A549 (cell line): Measurements from ENCODE around the gene VSNL1. TPM values are rescaled to one million over a fixed set of nuclear protein-coding genes. Genes with fewer than 3 reads are reported as not detected.

ENCODE experiments used
- ATAC-seq, 2 experiments: fragments of 200-7000 bp in 1 of 2; fragments of >200 bp in 1 of 2; cut with Nextera tagmentation in 1 of 2; cut with Tn5 transposase in 1 of 2; 3 replicates each; pipeline versions ENCODE4 v1.8.0 to v1.9.1; 2018 to 2020; ENCODE audit warnings: mild to moderate bottlenecking in 1 of 2, moderate library complexity in 1 of 2
- CTCF ChIA-PET: fragments of 300-600 bp; sonication (Branson Sonifier 250); formaldehyde crosslinking; extraction: SDS; loops from one replicate; lab custom pipeline; 2021; ENCODE audit warnings: antibody characterized with exemption, inconsistent platforms; lab: Yijun Ruan, JAX
- POLR2A ChIA-PET: fragments of 350-600 bp; formaldehyde crosslinking; extraction: SDS; loops from one replicate; lab custom pipeline; 2021; ENCODE audit warnings: antibody characterized with exemption, inconsistent platforms; lab: Yijun Ruan, JAX
- DNase-seq, 2 experiments: peaks; one replicate each; pipeline versions ENCODE4 v3.0.0 to v3.0.0-alpha.2; 2011 to 2016; ENCODE audit warnings: low read depth in 1 of 2, low spot score in 1 of 2
- FAIRE-seq: peaks from 2 replicates; lab custom pipeline; 2011; peaks lifted over from hg19 to GRCh38; lab: Jason Lieb, UNC
- H3K27ac ChIP-seq, 2 experiments: fragments of >200 bp; sonication (Bioruptor Twin); formaldehyde crosslinking; 3 replicates each; pipeline ENCODE4 v1.5.1; 2016 to 2017
- H3K4me1 ChIP-seq: fragments of >200 bp; sonication (Bioruptor Twin); formaldehyde crosslinking; 3 replicates; pipeline ENCODE4 v1.6.1; 2016
- H3K4me2 ChIP-seq: fragments of >200 bp; sonication (Bioruptor Twin); formaldehyde crosslinking; 3 replicates; pipeline ENCODE4 v1.6.1; 2016
- H3K4me3 ChIP-seq: fragments of >200 bp; sonication (Bioruptor Twin); formaldehyde crosslinking; 3 replicates; pipeline ENCODE4 v1.5.1; 2016
- H3K9me3 ChIP-seq: fragments of >200 bp; sonication (Bioruptor Twin); formaldehyde crosslinking; 3 replicates; pipeline ENCODE4 v1.6.1; 2016
- BCL3 ChIP-seq: fragments of >200 bp; sonication (Bioruptor Twin); formaldehyde crosslinking; IDR thresholded peaks from 3 replicates; pipeline ENCODE4 v1.6.1; 2016
- CBX8 ChIP-seq: fragments of 200-600 bp; sonication (generic); IDR thresholded peaks from 2 replicates; pipeline ENCODE4 v1.6.1; 2016
- CEBPB ChIP-seq, 2 experiments: fragments of >200 bp in 1 of 2; sonication (Bioruptor Twin) in 1 of 2; formaldehyde crosslinking in 1 of 2; IDR thresholded peaks; 2 replicates each; pipeline ENCODE4 v1.6.1; 2012 to 2016
- CHD2 ChIP-seq: fragments of 150-350 bp; IDR thresholded peaks from 2 replicates; pipeline ENCODE4 v1.6.1; 2014; ENCODE audit warnings: low read length; ENCODE audit not compliant: partially characterized antibody
- CTCF ChIP-seq: fragments of >200 bp; sonication (Bioruptor Twin); formaldehyde crosslinking; IDR thresholded peaks from 3 replicates; pipeline ENCODE4 v1.5.1; 2016
- E2F6 ChIP-seq: IDR thresholded peaks from 2 replicates; pipeline ENCODE4 v1.6.1; 2012; ENCODE audit warnings: low read depth, borderline replicate concordance
- ESRRA ChIP-seq: fragments of 150-350 bp; IDR thresholded peaks from 2 replicates; pipeline ENCODE4 v1.6.1; 2014; ENCODE audit warnings: mild to moderate bottlenecking, low read length, borderline replicate concordance
- HMGXB4 ChIP-seq: fragments of 250-450 bp; sonication (Bioruptor Pico); IDR thresholded peaks from 2 replicates; pipeline ENCODE4 v1.5.0; 2021; ENCODE audit warnings: mild to moderate bottlenecking, moderate library complexity, borderline replicate concordance
- HOXB13 ChIP-seq: fragments of 250-450 bp; sonication (Bioruptor Pico); IDR thresholded peaks from 2 replicates; pipeline ENCODE4 v1.5.0; 2020; ENCODE audit warnings: low read depth, mild to moderate bottlenecking, moderate library complexity
- HOXB5 ChIP-seq: fragments of 250-450 bp; sonication (Bioruptor Pico); IDR thresholded peaks from 2 replicates; pipeline ENCODE4 v1.5.0; 2020; ENCODE audit warnings: mild to moderate bottlenecking, moderate library complexity
- JUN ChIP-seq, 2 experiments: fragments of >200 bp; sonication (Bioruptor Twin); formaldehyde crosslinking; IDR thresholded peaks; 2 replicates in 1 of 2; 3 replicates in 1 of 2; pipeline ENCODE4 v1.6.1; 2016 to 2017
- JUNB ChIP-seq: fragments of >200 bp; sonication (Bioruptor Twin); formaldehyde crosslinking; IDR thresholded peaks from 2 replicates; pipeline ENCODE4 v1.6.1; 2016
- KDM5A ChIP-seq: fragments of 200-600 bp; sonication (generic); IDR thresholded peaks from 2 replicates; pipeline ENCODE4 v1.6.1; 2016; ENCODE audit warnings: antibody characterized with exemption, mild to moderate bottlenecking
- MAFK ChIP-seq: fragments of 450-650 bp; IDR thresholded peaks from 2 replicates; pipeline ENCODE4 v1.6.1; 2014; ENCODE audit not compliant: partially characterized antibody
- MYC ChIP-seq: IDR thresholded peaks from 2 replicates; pipeline ENCODE4 v1.6.1; 2012; ENCODE audit warnings: mild to moderate bottlenecking, inconsistent platforms, low read length, improper control_type of control experiment, borderline replicate concordance
- NFE2L2 ChIP-seq: fragments of 150-350 bp; conservative IDR thresholded peaks from 2 replicates; pipeline ENCODE4 v1.6.1; 2014; ENCODE audit warnings: low read length
- PBX3 ChIP-seq: IDR thresholded peaks from 2 replicates; pipeline ENCODE4 v1.6.1; 2012
- POLR2A ChIP-seq: IDR thresholded peaks from 2 replicates; pipeline ENCODE4 v1.6.1; 2012; ENCODE audit warnings: mild to moderate bottlenecking, low read length
- POLR2AphosphoS2 ChIP-seq: conservative IDR thresholded peaks from 2 replicates; pipeline ENCODE4 v1.6.1; 2012; ENCODE audit warnings: low read length, improper control_type of control experiment, inconsistent platforms
- RFX5 ChIP-seq: fragments of 450-650 bp; IDR thresholded peaks from 2 replicates; pipeline ENCODE4 v1.7.1; 2014; ENCODE audit warnings: antibody characterized with exemption, mild to moderate bottlenecking, moderate library complexity
- SMC3 ChIP-seq: fragments of >200 bp; sonication (Bioruptor Twin); formaldehyde crosslinking; IDR thresholded peaks from 3 replicates; pipeline ENCODE4 v1.6.1; 2018; ENCODE audit warnings: inconsistent platforms
- SREBF2 ChIP-seq: fragments of 450-650 bp; IDR thresholded peaks from 2 replicates; pipeline ENCODE4 v1.6.1; 2014; ENCODE audit warnings: mild to moderate bottlenecking, moderate library complexity
- TFCP2L1 ChIP-seq: fragments of 250-450 bp; sonication (Bioruptor Pico); IDR thresholded peaks from 2 replicates; pipeline ENCODE4 v1.5.0; 2021; ENCODE audit warnings: mild to moderate bottlenecking
- ZC3H11A ChIP-seq: fragments of 450-650 bp; IDR thresholded peaks from 2 replicates; pipeline ENCODE4 v1.6.1; 2014; ENCODE audit warnings: antibody characterized with exemption, mild to moderate bottlenecking
- ZSCAN20 ChIP-seq: fragments of 250-450 bp; sonication (Bioruptor Pico); IDR thresholded peaks from 2 replicates; pipeline ENCODE4 v1.8.0; 2022; ENCODE audit warnings: mild to moderate bottlenecking, moderate library complexity
- WGBS: methylation state at CpG from one replicate; pipeline ENCODE4 v1.1.6; 2017; ENCODE audit errors: missing lambda C conversion rate; 5-methylcytosine and 5-hydroxymethylcytosine counted together
- polyA plus RNA-seq, 4 experiments: library from polyadenylated mRNA; depleted of rRNA in 3 of 4; stranded (reverse); fragments of >200 nt; fragmentation: RNase III in 1 of 4; extraction: RNeasy Plus Mini Kit Qiagen cat#74134 plus additional on column Dnase treatment in 1 of 4; gene quantifications; 2 replicates in 3 of 4; 3 replicates in 1 of 4; pipeline ENCODE4 v1.2.3, GENCODE V29; 2011 to 2017

VSNL1 gene
- polyA plus RNA-seq, 2 of the 4 experiments (the other 2 are of a cell fraction): not detected

- ChIA-PET CTCF (no interaction called here), POLR2A (no interaction called here)
- Histone ChIP-seq H3K27ac (no peak overlapping the region), H3K9me3 (no peaks in the 10 kb centered on the region), H3K4me1 (no peaks in the 10 kb centered on the region), H3K4me2 (peak overlapping the region; percentile 23; the same call in 2 of the 3 replicates), H3K4me3 (no peak overlapping the region)
- no peak for ATAC-seq
- DNase-seq: no peak
- TF ChIP-seq NFE2L2: no peak
- no peak for TF ChIP-seq POLR2A
- no peak for TF ChIP-seq JUNB
- TF ChIP-seq ZC3H11A: no peak
- TF ChIP-seq HOXB5 (CRISPR knock-in tag): no peak
- TF ChIP-seq KDM5A: no peak
- no peak for TF ChIP-seq BCL3
- no peak for TF ChIP-seq RFX5
- no peak for TF ChIP-seq HOXB13 (CRISPR knock-in tag)
- no peak for TF ChIP-seq CTCF
- no peak for TF ChIP-seq JUN (IDR thresholded peaks at IDR 0.05)
- no peak for TF ChIP-seq CBX8
- FAIRE-seq: no peak
- 23% methylated on average over 2 of the region's 2 CpGs for WGBS
Observed at GRCh38 chr2:17580319-17580715, 39.8 kb downstream of the VSNL1 start.

- H3K27ac ChIP-seq: no peak overlapping the region
- H3K4me3 ChIP-seq: no peak overlapping the region
- TF ChIP-seq ZSCAN20 (CRISPR knock-in tag): no peak
- TF ChIP-seq CBX8: no peak
- no peak for TF ChIP-seq E2F6
- no peak for TF ChIP-seq HOXB5 (CRISPR knock-in tag)
- TF ChIP-seq BCL3: no peak
- no peak for TF ChIP-seq PBX3
- TF ChIP-seq POLR2AphosphoS2: no peak
- TF ChIP-seq MAFK: no peak
- TF ChIP-seq MYC: no peak
- POLR2A ChIA-PET: no interaction called here
- ATAC-seq: no peak
- CTCF ChIA-PET: no interaction called here
- FAIRE-seq: no peak
- H3K9me3 ChIP-seq: no peaks in the 10 kb centered on the region
- H3K4me1 ChIP-seq: no peaks in the 10 kb centered on the region
- DNase-seq: no peak
- WGBS: 31% methylated on average over 2 of the region's 2 CpGs
- no peak overlapping the region for H3K4me2 ChIP-seq
Observed at GRCh38 chr2:17581831-17582230, 41.3 kb downstream of the VSNL1 start.

GRCh38 chr2:17583166-17583565 is 42.7 kb downstream of the VSNL1 start:
- ChIA-PET POLR2A (no interaction called here), CTCF (no interaction called here)
- FAIRE-seq (no peak), DNase-seq (no peak), ATAC-seq (no peak)
- Histone ChIP-seq H3K4me1 (no peaks in the 10 kb centered on the region), H3K27ac (no peak overlapping the region), H3K9me3 (no peaks in the 10 kb centered on the region), H3K4me3 (no peak overlapping the region), H3K4me2 (no peak overlapping the region)
- WGBS: 48% methylated on average over 2 of the region's 2 CpGs
- TF ChIP-seq SREBF2 (no peak), BCL3 (no peak), CEBPB (IDR thresholded peaks at IDR 0.05) (no peak), JUN (IDR thresholded peaks at IDR 0.05) (no peak), SMC3 (no peak), ESRRA (no peak), NFE2L2 (no peak), CHD2 (no peak), PBX3 (no peak), TFCP2L1 (no peak), HMGXB4 (no peak)
